ENCODE results near the gene BRD9.

BRD9 gene

GRCh38 chr5:860506-861150 is 32.0 kb downstream of the BRD9 start:
- Histone ChIP-seq H3K27me3 (ENCODE audit: insufficient read depth, poor library complexity, severe bottlenecking) (no peaks in the 10 kb centered on the region), H3K4me3 (replicated peaks; ENCODE audit: insufficient read depth, low read length) (no peak overlapping the region), H3K27ac (replicated peaks) (no peak overlapping the region)
- DNase-seq (ENCODE audit: low read depth in 1 of 2, low spot score in 1 of 2), result no peak
- TF ChIP-seq POLR2AphosphoS5 (IDR thresholded peaks at IDR 0.05; ENCODE audit: low read depth), result no peak
- TF ChIP-seq SPI1 (IDR thresholded peaks at IDR 0.05; ENCODE audit: borderline replicate concordance, low read depth), result no peak

- no peaks in the 10 kb centered on the region for H3K27me3 ChIP-seq (ENCODE audit: insufficient read depth, poor library complexity, severe bottlenecking)
- no peak overlapping the region for H3K4me3 ChIP-seq (replicated peaks; ENCODE audit: insufficient read depth, low read length)
- DNase-seq (ENCODE audit: low read depth in 1 of 2, low spot score in 1 of 2), result no peak
- TF ChIP-seq CTCF (IDR thresholded peaks at IDR 0.05; ENCODE audit: insufficient read depth, low read length), result no peak
- TF ChIP-seq GABPA (IDR thresholded peaks at IDR 0.05; ENCODE audit: low read depth), result no peak
- TF ChIP-seq SPI1 (IDR thresholded peaks at IDR 0.05; ENCODE audit: borderline replicate concordance, low read depth), result no peak
- TF ChIP-seq POLR2AphosphoS5 (IDR thresholded peaks at IDR 0.05; ENCODE audit: low read depth), result no peak
- no peak for TF ChIP-seq REST (IDR thresholded peaks at IDR 0.05; ENCODE audit: insufficient replicate concordance, low read depth)
- H3K27ac ChIP-seq (replicated peaks), result no peak overlapping the region
Measured at GRCh38 chr5:859798-860296, 32.8 kb downstream of the BRD9 start.

GRCh38 chr5:859391-859790 is 33.2 kb downstream of the BRD9 start:
- DNase-seq (ENCODE audit: low read depth in 1 of 2, low spot score in 1 of 2), result no peak
- Histone ChIP-seq H3K27ac (replicated peaks) (no peak overlapping the region), H3K4me3 (replicated peaks; ENCODE audit: insufficient read depth, low read length) (no peak overlapping the region), H3K27me3 (ENCODE audit: insufficient read depth, poor library complexity, severe bottlenecking) (no peaks in the 10 kb centered on the region)
- TF ChIP-seq SPI1 (IDR thresholded peaks at IDR 0.05; ENCODE audit: borderline replicate concordance, low read depth) (no peak), POLR2AphosphoS5 (IDR thresholded peaks at IDR 0.05; ENCODE audit: low read depth) (no peak), REST (IDR thresholded peaks at IDR 0.05; ENCODE audit: insufficient replicate concordance, low read depth) (no peak), GABPA (IDR thresholded peaks at IDR 0.05; ENCODE audit: low read depth) (no peak), CTCF (IDR thresholded peaks at IDR 0.05; ENCODE audit: insufficient read depth, low read length) (no peak)

- TF ChIP-seq SPI1 (IDR thresholded peaks at IDR 0.05; ENCODE audit: borderline replicate concordance, low read depth) (no peak), GABPA (IDR thresholded peaks at IDR 0.05; ENCODE audit: low read depth) (no peak), REST (IDR thresholded peaks at IDR 0.05; ENCODE audit: insufficient replicate concordance, low read depth) (no peak), POLR2AphosphoS5 (IDR thresholded peaks at IDR 0.05; ENCODE audit: low read depth) (no peak), CTCF (IDR thresholded peaks at IDR 0.05; ENCODE audit: insufficient read depth, low read length) (no peak)
- Histone ChIP-seq H3K27ac (replicated peaks) (no peak overlapping the region), H3K4me3 (replicated peaks; ENCODE audit: insufficient read depth, low read length) (no peak overlapping the region), H3K27me3 (ENCODE audit: insufficient read depth, poor library complexity, severe bottlenecking) (no peaks in the 10 kb centered on the region)
- no peak for DNase-seq (ENCODE audit: low read depth in 1 of 2, low spot score in 1 of 2)
Measured at GRCh38 chr5:858726-859125, 33.9 kb downstream of the BRD9 start.

Data from HL-60 (cell line).